ENCODE results near the gene TMEM144.

DNA sequence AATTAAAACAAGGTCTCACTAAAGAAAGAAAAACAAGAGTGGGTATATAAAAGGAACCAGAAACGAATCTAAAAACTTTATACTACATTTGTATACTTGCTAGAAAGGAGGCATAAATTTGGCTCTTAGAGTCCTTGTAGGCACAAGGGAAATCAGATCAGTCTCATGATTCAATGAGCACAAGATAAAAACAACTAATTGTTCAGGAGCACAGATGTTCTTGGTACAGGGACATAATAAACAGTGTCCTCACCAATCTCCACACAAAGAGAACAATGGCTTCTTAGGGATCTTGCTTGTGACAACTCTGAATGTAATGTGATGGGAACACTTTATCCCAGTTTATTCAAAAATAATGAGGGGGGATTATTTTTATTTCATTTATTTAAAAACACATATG lies 28.3 kb downstream of the TMEM144 start:
- TF ChIP-seq, protein P1, sequence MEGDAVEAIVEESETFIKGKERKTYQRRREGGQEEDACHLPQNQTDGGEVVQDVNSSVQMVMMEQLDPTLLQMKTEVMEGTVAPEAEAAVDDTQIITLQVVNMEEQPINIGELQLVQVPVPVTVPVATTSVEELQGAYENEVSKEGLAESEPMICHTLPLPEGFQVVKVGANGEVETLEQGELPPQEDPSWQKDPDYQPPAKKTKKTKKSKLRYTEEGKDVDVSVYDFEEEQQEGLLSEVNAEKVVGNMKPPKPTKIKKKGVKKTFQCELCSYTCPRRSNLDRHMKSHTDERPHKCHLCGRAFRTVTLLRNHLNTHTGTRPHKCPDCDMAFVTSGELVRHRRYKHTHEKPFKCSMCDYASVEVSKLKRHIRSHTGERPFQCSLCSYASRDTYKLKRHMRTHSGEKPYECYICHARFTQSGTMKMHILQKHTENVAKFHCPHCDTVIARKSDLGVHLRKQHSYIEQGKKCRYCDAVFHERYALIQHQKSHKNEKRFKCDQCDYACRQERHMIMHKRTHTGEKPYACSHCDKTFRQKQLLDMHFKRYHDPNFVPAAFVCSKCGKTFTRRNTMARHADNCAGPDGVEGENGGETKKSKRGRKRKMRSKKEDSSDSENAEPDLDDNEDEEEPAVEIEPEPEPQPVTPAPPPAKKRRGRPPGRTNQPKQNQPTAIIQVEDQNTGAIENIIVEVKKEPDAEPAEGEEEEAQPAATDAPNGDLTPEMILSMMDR (IDR thresholded peaks at IDR 0.05) = no peak
- TF ChIP-seq POLR2A (IDR thresholded peaks at IDR 0.05) = no peak
